Skeletal muscle tissue (tissue), 4 donors: ENCODE data around the gene DGCR2. TPM values are rescaled to one million over a fixed set of nuclear protein-coding genes. Genes with fewer than 3 reads are reported as not detected.

ENCODE experiments used
- H3K27ac ChIP-seq: one replicate; pipeline ENCODE4 v1.7.0; 2013; ENCODE audit warnings: mild to moderate bottlenecking, low read depth, low read length, inconsistent platforms
- H3K27me3 ChIP-seq, 3 donors: one replicate each; pipeline ENCODE4 v1.7.0; 2013; ENCODE audit warnings: low read length in 3 of 3; ENCODE audit not compliant: control insufficient read depth in 3 of 3, insufficient read depth in 3 of 3
- H3K36me3 ChIP-seq, 3 donors: one replicate each; pipeline ENCODE4 v1.7.0; 2013; ENCODE audit warnings: low read length in 3 of 3; ENCODE audit not compliant: control insufficient read depth in 3 of 3, insufficient read depth in 3 of 3
- H3K4me1 ChIP-seq, 3 donors: one replicate each; pipeline ENCODE4 v1.7.0; 2013; ENCODE audit warnings: low read length in 3 of 3, mild to moderate bottlenecking in 3 of 3; ENCODE audit not compliant: control insufficient read depth in 3 of 3, insufficient read depth in 3 of 3
- H3K4me3 ChIP-seq, 3 donors: one replicate each; pipeline ENCODE4 v1.7.0; 2013; ENCODE audit warnings: low read length in 3 of 3
- H3K9ac ChIP-seq, 3 donors: one replicate each; pipeline ENCODE4 v1.7.0; 2013; ENCODE audit warnings: low read length in 3 of 3, mild to moderate bottlenecking in 3 of 3, moderate library complexity in 2 of 3, low read depth in 1 of 3
- H3K9me3 ChIP-seq, 3 donors: one replicate each; pipeline ENCODE4 v1.7.0; 2013; ENCODE audit warnings: low read length in 3 of 3; ENCODE audit not compliant: control insufficient read depth in 3 of 3
- total RNA-seq: library from RNA; depleted of rRNA; stranded (reverse); fragments of >200 nt; gene quantifications from one replicate; pipeline ENCODE4 v1.2.3, GENCODE V29; 2014
- donor health status: Osteomylitis.

Gene DGCR2
- total RNA-seq, 1 donor from 2014 or later, result 41.8 TPM

- Histone ChIP-seq H3K4me1 (peaks cover 2 to 23% (median 13%) of the 10 kb centered on the region in 3 donors), H3K27ac (no peak overlapping the region), H3K4me3 (no peak overlapping the region), H3K36me3 (no peaks in the 10 kb centered on the region), H3K9ac (no peak overlapping the region), H3K9me3 (no peaks in the 10 kb centered on the region), H3K27me3 (no peaks in the 10 kb centered on the region)
These were observed 24.1 kb downstream of the DGCR2 start for GRCh38 chr22:19098157-19098556.

DNA sequence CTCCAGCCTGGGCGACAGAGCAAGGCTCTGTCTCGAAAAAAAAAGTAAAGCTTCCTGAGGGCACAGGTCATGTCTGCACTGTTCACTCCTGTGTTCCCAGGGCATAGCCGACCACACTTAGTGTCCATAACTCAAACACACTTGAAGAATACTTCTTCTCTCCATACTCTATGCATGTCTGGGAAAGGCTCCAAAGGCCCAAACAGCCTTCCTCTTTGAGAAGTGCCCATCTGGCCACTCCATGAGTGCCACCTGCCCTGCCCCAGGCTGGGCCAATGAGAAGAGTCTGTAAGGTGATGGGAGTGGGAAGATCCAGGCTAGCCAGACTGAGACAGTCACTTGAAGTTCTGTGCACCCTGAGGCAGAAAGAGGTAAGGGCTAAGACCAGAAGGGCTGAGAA, 24.7 kb downstream of the DGCR2 start:
- Histone ChIP-seq H3K4me3 (no peak overlapping the region), H3K9ac (no peak overlapping the region), H3K36me3 (no peaks in the 10 kb centered on the region), H3K27me3 (no peaks in the 10 kb centered on the region), H3K27ac (no peak overlapping the region), H3K9me3 (no peaks in the 10 kb centered on the region), H3K4me1 (peaks cover 2 to 23% (median 13%) of the 10 kb centered on the region in 3 donors)

DNA sequence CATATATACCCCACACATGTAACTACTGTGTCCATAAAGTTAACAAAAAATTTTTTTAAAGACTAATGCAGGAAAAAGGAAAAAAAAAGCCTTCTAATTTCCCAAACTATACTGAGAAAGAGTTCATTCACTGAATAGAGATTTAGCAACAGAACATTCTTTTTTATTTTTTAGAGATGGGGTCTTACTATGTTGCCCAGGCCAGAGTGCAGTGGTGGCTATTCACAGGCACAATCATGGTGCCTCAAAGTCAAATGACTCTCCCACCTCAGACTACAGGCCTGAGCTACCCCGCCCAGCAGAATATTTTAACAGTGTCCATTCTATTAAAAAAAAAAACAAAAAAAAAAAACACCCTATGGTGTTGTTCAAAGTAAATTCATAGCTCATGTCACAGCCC, 25.7 kb downstream of the DGCR2 start:
- H3K9ac ChIP-seq, result no peak overlapping the region
- no peak overlapping the region for H3K4me3 ChIP-seq
- H3K4me1 ChIP-seq, result peaks cover 2 to 23% (median 13%) of the 10 kb centered on the region in 3 donors
- H3K9me3 ChIP-seq, result no peaks in the 10 kb centered on the region
- no peak overlapping the region for H3K27ac ChIP-seq
- H3K36me3 ChIP-seq, result no peaks in the 10 kb centered on the region
- no peaks in the 10 kb centered on the region for H3K27me3 ChIP-seq

DNA sequence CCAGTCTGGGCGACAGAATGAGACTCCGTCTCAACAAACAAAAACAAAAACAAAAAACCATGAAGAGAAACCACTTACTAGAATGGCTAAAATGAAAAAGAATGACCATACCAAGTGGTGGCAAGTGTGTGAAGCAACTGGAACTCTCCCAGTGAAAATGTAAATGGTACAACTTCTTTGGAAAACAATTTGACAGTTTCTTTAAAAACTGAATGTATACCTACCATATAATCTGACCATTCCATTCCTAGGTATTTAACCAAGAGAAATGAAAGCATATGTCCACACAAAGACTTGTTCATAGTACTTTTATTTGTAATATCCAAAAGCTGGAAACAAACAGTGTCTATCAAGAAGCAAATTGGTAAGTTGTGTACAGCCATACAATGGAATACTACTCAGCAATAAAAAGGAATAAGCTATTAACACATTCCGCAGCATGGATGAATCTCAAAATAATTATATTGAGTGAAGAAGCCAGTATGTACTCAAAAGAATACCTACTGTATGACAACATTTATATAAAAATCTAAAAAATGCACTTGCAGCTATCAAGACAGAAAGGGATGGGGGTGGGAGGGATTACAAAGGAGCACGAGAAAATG, 27.7 kb downstream of the DGCR2 start:
- Histone ChIP-seq H3K27ac (no peak overlapping the region), H3K27me3 (no peaks in the 10 kb centered on the region), H3K9me3 (no peaks in the 10 kb centered on the region), H3K4me3 (no peak overlapping the region), H3K9ac (no peak overlapping the region), H3K4me1 (peaks cover 2 to 22% (median 13%) of the 10 kb centered on the region in 3 donors), H3K36me3 (peaks cover 0 to under 1% (median 0%) of the 10 kb centered on the region in 3 donors)

DNA sequence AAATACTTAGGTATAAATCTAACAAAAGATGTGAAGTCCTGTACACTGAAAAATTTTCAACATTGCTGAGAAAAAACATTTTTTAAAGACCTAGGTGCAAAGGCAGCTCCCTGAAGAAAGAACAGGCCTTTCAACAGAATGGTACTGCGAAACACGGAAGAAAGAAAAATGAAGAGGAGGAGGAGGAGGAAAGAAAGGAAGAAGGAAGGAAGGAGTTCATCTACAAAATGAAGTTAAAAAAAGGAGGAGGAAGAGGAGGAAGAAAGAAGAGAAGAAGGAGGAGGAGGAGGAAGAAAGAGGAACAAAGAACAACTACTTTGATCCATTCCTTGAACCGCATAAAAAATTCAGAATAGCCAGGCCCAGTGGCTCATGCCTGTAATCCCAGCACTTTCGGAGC, 29.5 kb downstream of the DGCR2 start:
- no peaks in the 10 kb centered on the region for H3K9me3 ChIP-seq
- no peaks in the 10 kb centered on the region for H3K27me3 ChIP-seq
- H3K4me3 ChIP-seq, result no peak overlapping the region
- H3K4me1 ChIP-seq, result peaks cover 0 to 10% (median 3%) of the 10 kb centered on the region in 3 donors
- no peak overlapping the region for H3K9ac ChIP-seq
- no peak overlapping the region for H3K27ac ChIP-seq
- H3K36me3 ChIP-seq, result peaks cover 4 to 13% (median 10%) of the 10 kb centered on the region in 3 donors

DNA sequence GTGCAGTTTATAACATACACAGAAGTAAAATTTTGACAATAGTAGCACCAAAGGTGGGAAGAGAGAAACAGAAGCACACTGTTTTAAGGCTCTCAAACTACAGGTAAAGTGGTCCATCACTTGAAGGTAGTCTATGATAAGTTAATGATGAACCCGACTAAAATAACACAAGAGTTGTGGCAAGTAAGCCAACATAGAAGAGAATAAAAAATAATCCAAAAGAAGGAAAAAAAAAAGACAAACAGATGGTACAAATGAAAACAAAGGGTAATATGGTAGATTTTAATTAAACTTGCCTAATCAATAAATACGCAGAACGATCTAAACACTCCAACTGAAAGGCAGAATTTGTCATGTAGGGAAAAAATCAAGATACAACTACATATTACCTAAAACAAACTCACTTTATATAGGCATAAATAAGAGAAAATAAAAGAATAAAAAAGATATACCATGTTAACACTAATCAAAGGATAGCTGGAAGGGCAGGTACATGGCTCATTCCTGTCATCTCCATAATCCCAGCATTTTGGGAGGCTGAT, 31.6 kb downstream of the DGCR2 start:
- Histone ChIP-seq H3K9me3 (no peaks in the 10 kb centered on the region), H3K4me3 (no peak overlapping the region), H3K36me3 (peaks cover 4 to 15% (median 10%) of the 10 kb centered on the region in 3 donors), H3K4me1 (peaks cover 6 to 22% (median 12%) of the 10 kb centered on the region in 3 donors), H3K27me3 (no peaks in the 10 kb centered on the region), H3K9ac (no peak overlapping the region), H3K27ac (no peak overlapping the region)

GRCh38 chr22:19090183-19090582, 32.0 kb downstream of the DGCR2 start:
- Histone ChIP-seq H3K9me3 (no peaks in the 10 kb centered on the region), H3K27me3 (no peaks in the 10 kb centered on the region), H3K4me1 (peaks cover 11 to 27% (median 17%) of the 10 kb centered on the region in 3 donors), H3K4me3 (no peak overlapping the region), H3K9ac (no peak overlapping the region), H3K36me3 (peaks cover 4 to 15% (median 10%) of the 10 kb centered on the region in 3 donors), H3K27ac (no peak overlapping the region)

DNA sequence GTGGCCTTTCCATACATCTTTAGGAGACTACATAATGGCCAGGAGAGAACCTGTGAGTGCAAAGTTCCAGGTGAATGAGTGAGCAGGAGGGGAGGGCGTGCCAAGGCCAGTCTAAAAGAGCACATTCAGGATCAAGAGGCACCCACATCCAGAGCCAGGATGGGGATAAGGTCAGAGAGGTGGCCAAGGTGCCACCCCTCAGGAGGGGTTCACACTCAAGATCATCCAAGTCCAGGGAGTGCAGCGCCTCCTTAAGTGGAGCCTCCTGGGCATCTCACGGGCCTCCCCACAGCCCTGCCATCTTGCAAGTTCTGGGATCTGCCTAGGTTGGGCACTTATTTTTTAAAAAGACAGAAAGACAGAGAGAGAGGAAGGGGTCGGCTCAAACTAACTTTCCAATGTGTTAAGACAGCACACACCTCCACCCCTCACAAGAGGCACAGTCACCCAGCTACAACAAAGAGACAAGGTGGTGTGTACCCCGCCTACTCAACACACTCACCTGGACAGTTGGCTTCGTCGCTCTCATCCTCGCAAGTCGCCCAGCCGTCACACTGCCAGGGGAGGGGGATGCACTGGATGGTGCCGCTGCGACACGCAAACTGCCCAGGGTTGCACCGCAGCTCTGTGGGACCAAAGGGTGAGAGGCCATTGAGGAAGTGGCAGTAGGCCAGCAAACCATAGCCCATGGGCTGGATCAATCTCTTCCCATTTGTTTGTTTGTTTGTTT, 33.2 kb downstream of the DGCR2 start:
- H3K36me3 ChIP-seq, result peaks cover 4 to 15% (median 10%) of the 10 kb centered on the region in 3 donors
- H3K4me1 ChIP-seq, result peaks cover 12 to 30% (median 20%) of the 10 kb centered on the region in 3 donors
- no peaks in the 10 kb centered on the region for H3K9me3 ChIP-seq
- no peak overlapping the region for H3K9ac ChIP-seq
- no peak overlapping the region for H3K4me3 ChIP-seq
- H3K27ac ChIP-seq, result no peak overlapping the region
- no peaks in the 10 kb centered on the region for H3K27me3 ChIP-seq

DNA sequence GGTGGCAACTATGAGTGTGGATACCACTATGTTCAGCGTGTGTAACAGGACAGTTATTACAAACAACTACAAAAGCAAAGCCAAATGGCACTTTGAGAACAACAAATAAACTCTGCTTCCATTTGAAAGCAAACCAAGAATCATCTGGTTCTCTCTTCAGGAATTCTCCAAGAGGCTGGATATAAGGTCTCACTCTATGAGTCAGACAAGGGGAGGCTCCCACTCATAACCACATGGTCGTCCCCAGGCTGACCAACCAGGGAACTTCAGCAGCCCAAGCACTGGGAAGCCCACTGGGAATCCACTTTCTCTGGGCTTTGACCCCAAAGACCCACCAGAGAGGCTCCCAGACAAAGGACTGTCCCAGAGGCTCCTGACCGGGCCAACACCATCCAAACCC, 35.3 kb downstream of the DGCR2 start:
- Histone ChIP-seq H3K27ac (no peak overlapping the region), H3K4me3 (no peak overlapping the region), H3K4me1 (peaks cover 12 to 30% (median 20%) of the 10 kb centered on the region in 3 donors), H3K9ac (no peak overlapping the region), H3K36me3 (peaks cover 4 to 15% (median 12%) of the 10 kb centered on the region in 3 donors), H3K27me3 (no peaks in the 10 kb centered on the region), H3K9me3 (no peaks in the 10 kb centered on the region)

GRCh38 chr22:19086417-19086816, 35.8 kb downstream of the DGCR2 start:
- peaks cover 4 to 15% (median 12%) of the 10 kb centered on the region in 3 donors for H3K36me3 ChIP-seq
- H3K27me3 ChIP-seq, result no peaks in the 10 kb centered on the region
- no peaks in the 10 kb centered on the region for H3K9me3 ChIP-seq
- H3K9ac ChIP-seq, result no peak overlapping the region
- no peak overlapping the region for H3K27ac ChIP-seq
- H3K4me1 ChIP-seq, result peaks cover 12 to 30% (median 20%) of the 10 kb centered on the region in 3 donors
- no peak overlapping the region for H3K4me3 ChIP-seq
